Measurements from ENCODE around the gene NR1I3.
A peak's percentile ranks its signal among the peaks of the same experiment; 100 is the strongest.
"Not testable (repeated sequence)": the region's sequence is repeated elsewhere in the genome, so short reads cannot be mapped to it uniquely, and the experiment has no call there.

NR1I3 gene

GRCh38 chr1:161238039-161238473, at the start of gene NR1I3:
Gene NR1I3, minus strand, starts transcription at chr1:161238203. Its CDS starts 1,638 bp downstream, at chr1:161236565.
- intact Hi-C loops (cut with DNase I), result no loop called here

GRCh38 chr1:161287482-161288054, 49.6 kb upstream of the NR1I3 start:
- intact Hi-C loops (cut with DNase I), result no loop called here
- no peak for DNase-seq

More at GRCh38 chr1:161238039-161238473, at the start of gene NR1I3:
- peak in 1 of 10 donors; percentile 7 for DNase-seq

DNA sequence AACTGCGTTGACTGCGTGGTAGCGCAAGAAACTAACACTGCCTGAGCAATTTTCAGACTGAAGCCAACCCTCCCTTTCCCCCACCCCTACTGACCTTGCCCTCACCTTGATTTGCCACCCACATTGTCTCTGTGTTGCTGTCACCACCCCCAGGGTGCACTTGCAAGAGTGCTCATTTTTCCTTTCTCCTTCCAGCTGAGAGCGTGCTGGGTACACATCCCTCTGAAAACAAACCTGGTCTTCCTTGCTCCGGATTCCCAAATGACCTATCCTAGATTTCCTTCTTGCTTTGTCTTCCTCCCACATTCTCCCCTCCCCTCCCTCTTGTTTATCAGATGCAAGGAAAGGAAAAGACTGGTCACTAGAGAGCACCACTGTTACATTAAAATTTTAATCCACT, 47.5 kb upstream of the NR1I3 start:
- DNase-seq, result no peak
- intact Hi-C loops (cut with DNase I), result no loop called here

GRCh38 chr1:161285113-161285512, 47.1 kb upstream of the NR1I3 start:
- intact Hi-C loops (cut with DNase I), result no loop called here
- no peak for DNase-seq

- intact Hi-C loops (cut with DNase I), result no loop called here
Observed at GRCh38 chr1:161282991-161283390, 45.0 kb upstream of the NR1I3 start.

GRCh38 chr1:161274874-161275273, 36.9 kb upstream of the NR1I3 start:
- intact Hi-C loops (cut with DNase I), result no loop called here
- no peak for DNase-seq

More at GRCh38 chr1:161282991-161283390, 45.0 kb upstream of the NR1I3 start:
- DNase-seq, result no peak

GRCh38 chr1:161273402-161273801, 35.4 kb upstream of the NR1I3 start:
- intact Hi-C loops (cut with DNase I), result no loop called here
- no peak for DNase-seq

DNA sequence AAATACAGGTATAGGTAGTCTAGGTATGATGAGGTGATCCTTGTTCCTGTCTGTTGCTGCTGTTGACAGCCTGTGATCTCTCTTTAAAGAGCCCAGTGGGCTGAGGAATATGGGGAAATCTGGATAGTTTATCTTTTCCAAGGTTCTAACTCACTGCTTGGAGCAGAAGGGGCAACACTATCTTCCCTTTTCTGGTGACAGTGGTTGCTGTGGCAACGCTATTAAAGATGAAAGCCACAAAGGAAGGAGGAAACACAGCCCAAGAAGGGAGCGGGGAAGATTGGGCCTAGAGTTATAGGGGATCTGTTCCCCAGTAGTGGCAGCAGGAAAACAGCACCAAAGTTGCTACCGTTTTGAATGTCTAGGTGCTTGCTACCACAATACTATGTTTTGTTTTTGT, 29.3 kb upstream of the NR1I3 start:
- intact Hi-C loops (cut with DNase I), result no loop called here
- no peak for DNase-seq

DNA sequence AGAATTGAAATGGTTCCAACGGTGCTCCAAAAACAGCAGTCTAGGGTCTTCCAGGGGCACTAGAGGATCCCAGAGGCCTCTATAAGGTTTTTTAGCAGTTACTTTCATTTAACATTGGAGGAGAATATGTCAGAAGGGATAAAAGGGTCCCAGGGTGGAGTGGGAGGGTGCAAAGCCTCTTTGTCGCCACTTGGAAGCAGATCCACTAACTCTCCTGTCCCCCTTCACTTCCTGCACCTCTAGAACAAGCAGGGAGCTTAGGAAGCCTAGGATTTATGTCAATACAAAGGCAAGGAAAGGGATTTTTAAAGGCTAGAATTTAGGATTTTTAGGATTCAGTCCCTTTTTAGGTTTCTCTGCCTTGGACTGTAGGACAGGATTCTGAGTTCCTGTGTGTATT, 28.8 kb upstream of the NR1I3 start:
- intact Hi-C loops (cut with DNase I), result no loop called here

DNA sequence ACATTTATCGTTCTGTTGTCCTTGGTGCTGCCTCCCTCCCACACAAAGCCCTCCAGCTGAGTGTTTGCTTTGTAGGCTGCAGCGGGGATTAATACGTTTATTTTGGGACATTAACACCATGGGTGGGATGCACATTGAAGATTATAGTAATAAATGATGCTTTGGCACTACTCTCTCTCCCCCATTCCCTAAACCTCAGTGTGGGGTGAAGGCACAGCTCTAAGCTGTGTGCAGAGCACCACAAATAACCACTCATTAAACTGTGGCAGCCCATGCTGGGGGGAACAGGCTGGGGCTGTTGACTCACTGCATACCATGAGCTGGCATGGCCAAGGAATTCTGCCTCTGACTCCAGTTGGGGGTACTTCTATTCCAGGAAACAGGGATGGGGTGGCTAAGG, 28.2 kb upstream of the NR1I3 start:
- intact Hi-C loops (cut with DNase I), result no loop called here

More for the DNA sequence above, 28.8 kb upstream of the NR1I3 start:
- DNase-seq, result no peak

DNA sequence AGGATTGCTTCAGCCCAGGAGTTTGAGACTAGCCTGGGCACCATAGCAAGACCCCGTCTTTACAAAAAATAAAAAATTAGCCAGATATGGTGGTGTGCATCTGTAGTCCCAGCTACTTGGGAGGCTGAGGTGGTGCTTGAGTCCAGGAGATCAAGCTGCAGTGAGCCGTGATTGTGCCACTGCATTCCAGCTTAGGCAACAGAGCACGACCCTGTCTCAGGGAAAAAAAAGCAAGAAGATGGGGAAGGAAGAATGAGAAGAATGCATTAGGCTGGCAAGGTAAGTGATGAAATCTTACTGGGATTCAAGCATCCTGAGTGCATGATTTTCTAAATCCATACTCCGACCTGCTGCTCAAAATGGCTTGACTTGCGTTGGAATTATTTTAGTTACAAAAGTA, 27.3 kb upstream of the NR1I3 start:
- intact Hi-C loops (cut with DNase I), result no loop called here
- DNase-seq, result no peak

More for the DNA sequence above, 28.2 kb upstream of the NR1I3 start:
- no peak for DNase-seq

GRCh38 chr1:161261261-161262235, 23.5 kb upstream of the NR1I3 start:
- intact Hi-C loops (cut with DNase I), result no loop called here
- peak in 3 of 10 donors; percentile 8 to 28 (median 11) for DNase-seq

DNA sequence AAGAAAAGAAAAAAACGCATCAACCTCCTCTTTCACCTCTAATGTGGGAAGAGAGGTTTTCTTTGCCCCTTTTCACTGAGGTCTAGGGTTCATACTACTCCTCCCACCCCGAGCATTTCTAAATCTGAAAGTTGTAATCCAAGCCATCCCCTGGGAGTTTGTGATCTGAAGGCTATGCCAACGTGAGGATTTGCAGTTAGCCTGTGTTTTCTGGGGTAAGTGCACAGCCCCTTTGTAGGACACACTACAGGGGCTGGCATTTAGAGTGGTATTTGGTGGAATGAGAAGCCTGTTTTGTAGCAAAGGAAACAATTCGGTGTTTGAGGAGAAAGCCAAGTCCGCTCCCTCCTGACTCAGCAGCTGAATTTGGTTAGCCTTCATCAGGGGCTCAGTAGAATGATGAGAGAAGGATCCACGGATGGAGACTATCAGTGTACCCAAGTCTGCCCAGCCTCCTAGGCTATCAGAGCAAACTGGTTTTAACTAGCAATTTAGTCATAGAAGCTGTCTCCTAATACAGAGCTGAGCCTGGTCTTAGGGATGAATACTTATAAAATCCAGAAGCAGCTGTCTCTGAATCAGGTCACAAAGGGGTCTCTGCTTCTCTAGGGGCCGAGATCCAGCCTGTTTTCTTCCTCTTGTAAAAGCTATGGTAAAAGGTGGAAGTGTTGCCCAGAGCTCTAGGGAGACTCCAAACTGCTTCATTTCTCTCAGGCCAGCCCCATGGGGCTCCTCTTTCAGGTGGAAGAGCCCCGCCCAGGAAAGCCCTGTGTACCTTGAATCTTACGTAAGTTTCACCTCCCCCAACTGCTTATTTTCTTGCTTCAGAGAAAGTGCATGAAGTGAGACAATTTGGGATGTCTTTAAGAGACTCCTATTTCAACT, 22.6 kb upstream of the NR1I3 start:
- intact Hi-C loops (cut with DNase I), result no loop called here
- DNase-seq, result no peak

GRCh38 chr1:161259765-161260164, 21.8 kb upstream of the NR1I3 start:
- intact Hi-C loops (cut with DNase I), result no loop called here
- DNase-seq, result no peak

DNA sequence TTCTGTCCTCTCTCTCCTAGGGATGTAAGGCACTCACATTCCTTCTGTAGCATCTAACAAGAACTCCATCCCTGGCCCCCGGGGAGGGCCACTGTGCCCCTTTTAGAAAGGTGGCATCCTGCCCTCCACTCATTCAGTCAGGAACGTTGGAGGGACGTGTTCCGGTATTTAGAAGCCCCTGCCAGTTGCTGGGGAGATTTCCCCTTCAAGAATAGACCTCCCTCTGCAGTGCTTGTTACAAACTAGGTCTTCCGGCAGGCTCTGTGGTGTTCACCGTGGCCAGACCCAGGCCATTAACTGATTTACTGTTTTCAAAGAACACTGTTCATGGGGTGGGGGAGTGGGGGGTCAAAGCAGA, 21.3 kb upstream of the NR1I3 start:
- DNase-seq, result no peak
- intact Hi-C loops (cut with DNase I), result no loop called here

- peak; percentile 36 to 95 (median 64) for DNase-seq
- intact Hi-C loops (cut with DNase I), result no loop called here
Observed at GRCh38 chr1:161258439-161259344, 20.7 kb upstream of the NR1I3 start, which contains the start of gene PCP4L1. Gene PCP4L1, plus strand, starts transcription at chr1:161258745. Its CDS starts 230 bp downstream, at chr1:161258975.

DNA sequence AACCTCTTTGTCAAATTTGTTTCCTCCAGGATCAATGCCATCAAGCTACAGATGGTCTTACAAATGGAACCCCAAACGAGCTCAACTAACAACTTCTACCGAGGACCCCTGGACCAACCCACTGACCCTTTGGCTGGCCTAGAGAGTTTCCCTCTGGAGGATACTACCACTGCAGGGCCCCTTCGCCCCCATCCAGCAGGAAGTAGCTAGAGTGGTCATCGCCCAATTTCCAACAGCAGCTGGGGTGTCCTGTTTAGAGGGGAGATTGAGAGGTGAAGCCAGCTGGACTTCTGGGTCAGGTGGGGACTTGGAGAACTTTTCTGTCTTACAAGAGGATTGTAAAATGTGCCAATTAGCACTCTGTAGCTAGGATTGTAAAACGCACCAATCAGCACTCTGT, 19.1 kb upstream of the NR1I3 start:
- intact Hi-C loops (cut with DNase I); DNase-seq: not testable (repeated sequence)

- DNase-seq; intact Hi-C loops (cut with DNase I): not testable (repeated sequence)
Observed at GRCh38 chr1:161255955-161256520, 18.0 kb upstream of the NR1I3 start.

GRCh38 chr1:161255302-161255701, 17.3 kb upstream of the NR1I3 start:
- DNase-seq; intact Hi-C loops (cut with DNase I): not testable (repeated sequence)
